Activated CD4-positive, alpha-beta T cell treated with anti-CD3 and anti-CD28 coated beads, Interleukin-2, amount 10 ng/mL, durations not matched to agents 7 days and 5 days (primary cell): Measurements from ENCODE around the gene SNRPF. TPM values are rescaled to one million over a fixed set of nuclear protein-coding genes. Genes with fewer than 3 reads are reported as not detected.
"Not testable (repeated sequence)": the region's sequence is repeated elsewhere in the genome, so short reads cannot be mapped to it uniquely, and the experiment has no call there.

Experiments used
- CTCF ChIA-PET: fragments of 350-600 bp; sonication (Branson Sonifier 250); formaldehyde crosslinking; loops from one replicate; lab custom pipeline; 2021; ENCODE audit warnings: antibody characterized with exemption; lab: Charles Lee
- POLR2A ChIA-PET: fragments of 350-600 bp; sonication (Branson Sonifier 250); formaldehyde crosslinking; loops from one replicate; lab custom pipeline; 2021; ENCODE audit warnings: antibody characterized with exemption; lab: Charles Lee
- DNase-seq: peaks from one replicate; pipeline ENCODE4 v3.0.0-alpha.2; 2020
- H3K27ac Mint-ChIP-seq: one replicate; pipeline ENCODE4 v1.8.0; 2021; ENCODE audit warnings: mild to moderate bottlenecking, moderate library complexity, mixed read lengths
- H3K27me3 Mint-ChIP-seq: one replicate; pipeline ENCODE4 v1.8.0; 2021; ENCODE audit warnings: mixed read lengths
- H3K36me3 Mint-ChIP-seq: one replicate; pipeline ENCODE4 v1.8.0; 2021; ENCODE audit warnings: low read depth, mixed read lengths
- H3K4me1 Mint-ChIP-seq: one replicate; pipeline ENCODE4 v1.8.0; 2021; ENCODE audit warnings: mixed read lengths
- H3K4me3 Mint-ChIP-seq: one replicate; pipeline ENCODE4 v1.8.0; 2021; ENCODE audit warnings: mild to moderate bottlenecking, moderate library complexity, mixed read lengths
- H3K9me3 Mint-ChIP-seq: one replicate; pipeline ENCODE4 v1.8.0; 2021; ENCODE audit warnings: mixed read lengths
- total RNA-seq, 2 experiments: library from RNA; stranded (reverse); gene quantifications; one replicate each; pipeline ENCODE4 v1.2.3, GENCODE V29; 2021

The SNRPF gene
- total RNA-seq = 10 to 100 TPM; 23.2 to 32.8 TPM

DNA sequence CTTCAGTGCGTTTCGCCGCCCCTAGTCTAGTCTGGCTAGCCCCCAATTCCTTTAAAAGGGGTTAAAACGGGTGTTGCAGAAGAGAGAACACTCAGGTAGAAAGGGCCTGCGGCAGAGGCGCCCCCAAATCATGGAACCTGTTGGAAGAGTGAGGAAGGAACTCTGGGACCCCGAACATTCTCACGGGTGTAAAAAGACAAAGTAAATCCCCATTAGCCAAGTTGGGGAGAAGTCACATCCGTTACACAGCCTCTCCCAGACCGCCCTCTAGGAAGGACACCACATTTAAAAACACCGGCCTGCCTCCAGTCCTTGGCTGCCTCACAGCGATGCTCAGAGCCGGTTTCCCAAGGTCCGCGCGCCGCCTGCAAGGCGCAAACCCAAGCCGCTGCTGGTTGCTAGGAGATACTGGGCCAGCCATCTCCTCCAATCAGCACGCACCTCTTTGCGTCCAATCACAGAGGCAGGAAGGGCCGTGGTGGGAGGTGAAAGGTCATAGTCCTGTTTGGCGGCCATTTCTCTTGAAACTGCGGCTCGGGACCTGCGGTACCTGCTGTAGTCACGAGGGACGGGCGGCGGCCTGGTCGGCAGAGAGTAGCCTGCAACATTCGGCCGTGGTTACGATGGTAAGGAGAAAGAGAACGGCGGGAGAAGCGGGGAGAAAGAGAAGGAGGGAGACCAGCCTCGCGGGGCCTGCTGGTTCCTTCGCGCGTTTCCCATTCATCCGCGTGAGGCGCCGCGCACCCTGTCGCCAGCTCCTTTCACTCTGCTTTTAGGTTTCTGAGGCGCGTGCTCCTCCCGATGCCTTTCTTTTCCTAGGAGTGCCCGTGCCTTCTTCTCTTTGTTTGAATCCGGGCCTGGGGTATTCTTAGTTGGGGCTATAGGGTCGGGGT, at the start of gene SNRPF:
SNRPF (plus strand) TSS at position 502 of the 893 bp plus-strand sequence; CDS start at position 624, 122 bp downstream.
- peak; percentile 96 for DNase-seq
- Mint-ChIP-seq H3K4me1 (peaks cover 28% of the 10 kb centered on the region), H3K27me3 (peaks cover 4% of the 10 kb centered on the region), H3K27ac (no peak within 1 kb of the TSS), H3K36me3 (peaks cover 27% of the 10 kb centered on the region), H3K9me3 (no peaks in the 10 kb centered on the region), H3K4me3 (no peak within 1 kb of the TSS)
- ChIA-PET CTCF (interaction anchor here (1.5 kb wide), 1 partner anchor 11 kb away, joined by 4 read pairs; no protein-coding TSS in a partner anchor), POLR2A (interaction anchor here (0.6 kb wide), 1 partner anchor 16 kb away, joined by 3 read pairs; no protein-coding TSS in a partner anchor)

DNA sequence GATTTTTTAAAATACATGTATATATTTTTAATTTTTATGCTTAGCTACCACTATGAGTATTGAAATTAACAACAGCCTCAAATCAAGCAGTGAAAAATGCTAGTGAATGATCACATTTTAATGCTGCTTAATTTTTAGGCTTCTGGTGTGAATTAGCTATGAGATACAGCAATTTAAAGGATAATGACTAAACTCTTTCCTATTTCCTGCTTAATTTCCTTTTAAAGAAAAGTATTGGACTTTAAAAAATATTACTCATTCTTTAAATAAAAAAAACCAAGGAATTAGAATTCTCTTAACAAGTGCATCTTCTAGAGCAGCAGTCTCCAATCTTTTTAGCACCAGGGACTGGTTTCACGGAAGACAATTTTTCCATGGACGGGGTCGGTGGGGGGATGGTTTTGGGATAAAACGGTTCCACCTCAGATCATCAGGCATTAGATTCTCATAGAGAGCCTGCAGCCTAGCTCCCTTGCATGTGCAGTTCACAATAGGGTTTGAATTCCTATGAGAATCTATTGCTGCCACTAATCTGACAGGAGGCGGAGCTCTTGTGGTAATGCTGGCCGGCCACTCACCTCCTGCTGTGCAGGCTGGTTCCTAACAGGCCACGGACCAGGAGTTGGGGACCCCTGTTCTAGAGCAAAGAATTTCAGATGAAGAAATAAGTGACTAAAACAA, 49.6 kb upstream of the SNRPF start:
- H3K27ac Mint-ChIP-seq = no peak overlapping the region
- H3K27me3 Mint-ChIP-seq = peaks cover 47% of the 10 kb centered on the region
- POLR2A ChIA-PET = no interaction called here
- no peaks in the 10 kb centered on the region for H3K9me3 Mint-ChIP-seq
- CTCF ChIA-PET = no interaction called here
- no peak for DNase-seq
- H3K36me3 Mint-ChIP-seq = no peaks in the 10 kb centered on the region
- no peak overlapping the region for H3K4me3 Mint-ChIP-seq
- H3K4me1 Mint-ChIP-seq = no peaks in the 10 kb centered on the region

DNA sequence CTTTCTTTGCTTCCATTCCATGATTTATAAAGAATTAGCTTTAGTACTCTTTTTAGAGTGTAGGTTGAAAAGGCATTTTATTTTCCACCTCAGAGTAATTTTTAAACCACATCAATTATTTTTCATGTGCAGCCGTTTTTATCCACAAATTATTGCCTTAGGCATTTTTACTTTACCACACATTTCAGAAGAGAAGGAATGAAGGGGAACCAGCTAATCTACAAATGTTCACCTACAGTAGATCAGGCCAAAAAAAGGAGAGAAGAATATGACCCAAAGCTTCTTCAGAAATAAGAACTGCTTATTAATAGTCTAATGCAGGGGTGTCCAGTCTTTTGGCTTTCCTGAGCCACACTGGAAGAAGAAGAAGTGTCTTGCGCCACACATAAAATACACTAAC, 48.3 kb upstream of the SNRPF start:
- no peak overlapping the region for H3K4me3 Mint-ChIP-seq
- no peaks in the 10 kb centered on the region for H3K4me1 Mint-ChIP-seq
- H3K27me3 Mint-ChIP-seq = peaks cover 42% of the 10 kb centered on the region
- H3K36me3 Mint-ChIP-seq = no peaks in the 10 kb centered on the region
- POLR2A ChIA-PET = no interaction called here
- no peak overlapping the region for H3K27ac Mint-ChIP-seq
- no peak for DNase-seq
- CTCF ChIA-PET = interaction anchor here (0.6 kb wide), 1 partner anchor 19 kb away, joined by 3 read pairs; no protein-coding TSS in a partner anchor
- H3K9me3 Mint-ChIP-seq = no peaks in the 10 kb centered on the region

DNA sequence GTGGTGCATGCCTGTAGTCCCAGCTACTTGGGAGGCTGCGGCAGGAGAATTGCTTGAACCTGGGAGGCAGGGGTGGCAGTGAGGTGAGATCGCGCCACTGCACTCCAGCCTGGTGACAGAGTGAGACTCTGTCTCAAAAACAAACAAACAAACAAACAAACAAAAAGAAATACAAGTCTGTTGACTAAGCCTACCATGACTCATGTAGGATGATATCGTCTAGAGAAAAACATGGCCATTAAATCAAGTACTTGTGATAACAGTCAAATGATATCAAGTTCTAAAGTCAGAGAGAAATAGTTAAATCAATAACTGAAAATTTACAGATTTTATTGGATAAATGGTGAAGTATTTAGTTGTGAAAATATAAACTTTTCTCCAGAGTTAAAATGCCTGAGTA, 46.6 kb upstream of the SNRPF start:
- POLR2A ChIA-PET, H3K36me3 Mint-ChIP-seq, H3K27ac Mint-ChIP-seq, H3K4me1 Mint-ChIP-seq, H3K4me3 Mint-ChIP-seq, H3K9me3 Mint-ChIP-seq, DNase-seq: not testable (repeated sequence)
- H3K27me3 Mint-ChIP-seq = peaks cover 30% of the 10 kb centered on the region
- CTCF ChIA-PET = interaction anchor here (1.0 kb wide), 1 partner anchor 186 kb away, joined by 3 read pairs; no protein-coding TSS in a partner anchor

DNA sequence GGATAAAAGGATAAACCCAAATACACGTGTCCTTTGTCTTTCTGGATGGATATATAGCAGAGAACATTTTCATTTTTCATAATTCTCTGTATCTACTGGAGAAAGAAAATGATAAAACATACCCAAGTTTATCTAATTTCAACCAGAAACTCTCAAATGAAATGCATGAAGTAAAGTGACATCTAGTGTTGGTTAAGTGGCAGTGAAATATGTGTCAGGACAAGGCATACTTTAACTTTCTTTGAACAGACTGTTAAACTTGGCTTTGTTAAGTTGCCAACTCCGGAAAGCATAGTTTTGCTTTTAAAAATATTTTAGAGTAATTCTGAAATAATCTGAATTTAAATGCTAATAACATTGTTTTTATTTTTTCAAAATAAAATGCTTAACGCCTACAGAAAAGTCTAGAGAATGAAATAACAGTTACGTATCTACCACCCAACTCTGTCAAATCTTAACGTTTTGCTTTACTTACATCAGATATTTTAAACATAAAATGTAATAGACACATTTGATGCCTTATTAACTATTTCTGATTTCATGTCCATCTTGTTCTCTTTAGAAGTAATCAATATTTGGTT, 43.0 kb upstream of the SNRPF start:
- H3K4me1 Mint-ChIP-seq = no peaks in the 10 kb centered on the region
- CTCF ChIA-PET = no interaction called here
- peaks cover 29% of the 10 kb centered on the region for H3K27me3 Mint-ChIP-seq
- no peak overlapping the region for H3K4me3 Mint-ChIP-seq
- H3K9me3 Mint-ChIP-seq = no peaks in the 10 kb centered on the region
- no peaks in the 10 kb centered on the region for H3K36me3 Mint-ChIP-seq
- POLR2A ChIA-PET = no interaction called here
- DNase-seq = no peak
- H3K27ac Mint-ChIP-seq = no peak overlapping the region

DNA sequence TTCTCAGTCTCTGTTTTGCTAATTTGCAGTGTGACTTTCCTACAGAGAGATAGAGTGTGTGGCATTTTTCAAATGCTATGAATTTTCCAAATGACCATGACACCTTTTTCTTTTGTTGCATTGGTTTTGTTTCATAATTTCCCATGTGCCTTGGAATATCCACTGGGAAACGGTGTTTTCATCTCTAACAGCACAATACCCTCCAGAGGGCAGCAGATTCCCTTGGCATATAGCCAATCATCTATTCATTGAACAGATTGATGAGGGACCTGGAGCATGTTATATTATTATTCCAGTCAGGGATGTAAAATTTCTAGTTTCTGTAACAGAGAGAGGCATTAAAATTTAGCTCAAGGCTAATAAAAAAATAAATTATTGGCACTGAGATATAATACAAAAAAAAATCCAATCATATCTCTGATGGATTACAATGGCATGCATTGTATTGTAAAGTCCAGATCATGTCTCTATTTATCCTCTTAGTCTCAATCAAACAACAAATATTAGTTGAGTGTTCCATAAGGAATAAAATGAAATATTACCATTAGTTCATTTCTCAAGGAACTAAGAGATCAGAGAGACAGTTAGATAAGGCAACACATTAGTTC, 38.6 kb upstream of the SNRPF start:
- no peaks in the 10 kb centered on the region for H3K4me1 Mint-ChIP-seq
- no peak for DNase-seq
- no peaks in the 10 kb centered on the region for H3K36me3 Mint-ChIP-seq
- ChIA-PET POLR2A (no interaction called here), CTCF (no interaction called here)
- no peak overlapping the region for H3K27ac Mint-ChIP-seq
- H3K4me3 Mint-ChIP-seq = no peak overlapping the region
- H3K27me3 Mint-ChIP-seq = peaks cover 23% of the 10 kb centered on the region
- H3K9me3 Mint-ChIP-seq = no peaks in the 10 kb centered on the region

DNA sequence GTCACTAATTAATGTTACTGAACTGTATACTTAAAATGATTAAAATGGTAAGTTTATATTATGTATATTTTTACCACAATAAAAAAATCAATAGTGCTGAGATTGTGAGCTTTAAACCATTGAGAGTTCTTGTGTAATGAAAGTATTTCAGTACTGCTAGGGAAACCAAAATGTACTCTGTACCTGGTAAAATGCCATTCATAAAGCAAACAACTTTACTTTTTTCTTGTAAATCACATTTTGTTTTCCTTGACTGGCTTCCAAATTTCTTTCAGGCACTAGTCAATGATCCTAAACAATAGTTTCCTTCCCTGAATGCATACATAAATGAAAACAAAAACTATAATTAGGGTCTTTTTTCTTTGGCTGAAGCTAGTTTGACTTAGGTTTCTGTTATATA, 29.4 kb upstream of the SNRPF start:
- Mint-ChIP-seq H3K27me3 (peaks cover 26% of the 10 kb centered on the region), H3K36me3 (no peaks in the 10 kb centered on the region), H3K4me1 (no peaks in the 10 kb centered on the region), H3K27ac (no peak overlapping the region), H3K4me3 (no peak overlapping the region), H3K9me3 (no peaks in the 10 kb centered on the region)
- DNase-seq = no peak
- CTCF ChIA-PET = no interaction called here
- POLR2A ChIA-PET = no interaction called here

DNA sequence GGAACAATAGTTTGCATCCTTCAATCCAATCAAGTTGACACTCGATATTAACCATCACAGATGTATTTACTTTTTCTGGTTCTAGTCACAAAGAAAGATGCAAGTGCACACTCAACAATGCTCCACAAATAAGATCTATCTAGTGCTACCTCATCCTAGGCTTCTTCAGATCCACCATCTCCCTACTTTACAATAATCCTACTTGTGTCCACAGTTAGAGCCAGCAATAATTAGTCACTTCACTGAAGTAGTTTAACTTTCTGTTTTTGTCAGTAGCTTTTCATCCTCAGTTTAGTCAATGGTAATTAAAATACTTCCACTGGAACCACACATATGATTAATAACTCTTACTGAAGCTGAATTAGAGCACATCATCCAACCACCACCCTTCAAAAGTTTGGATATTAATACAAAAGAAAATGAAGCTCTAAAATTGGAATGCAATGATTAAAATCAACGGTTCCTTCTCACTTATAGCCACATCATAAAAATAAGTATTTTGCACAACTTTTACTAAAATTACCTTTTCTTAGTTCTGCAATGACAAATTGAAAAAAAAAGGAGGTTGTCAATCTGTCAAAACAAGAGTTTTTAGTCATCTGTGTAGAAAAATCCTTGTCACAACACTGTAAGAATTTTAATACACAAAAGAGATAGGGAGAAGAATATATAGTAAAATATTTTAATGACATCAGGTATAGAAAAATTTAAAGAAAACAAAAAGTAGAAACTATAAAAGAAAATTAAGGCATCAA, 28.2 kb upstream of the SNRPF start:
- Mint-ChIP-seq H3K4me3 (no peak overlapping the region), H3K27me3 (peaks cover 29% of the 10 kb centered on the region), H3K27ac (no peak overlapping the region), H3K4me1 (no peaks in the 10 kb centered on the region), H3K36me3 (no peaks in the 10 kb centered on the region), H3K9me3 (no peaks in the 10 kb centered on the region)
- ChIA-PET CTCF (interaction anchor here (0.7 to 0.9 kb wide), 2 partner anchors 31 to 147 kb away, joined by 3 read pairs; no protein-coding TSS in a partner anchor), POLR2A (no interaction called here)
- DNase-seq = no peak

DNA sequence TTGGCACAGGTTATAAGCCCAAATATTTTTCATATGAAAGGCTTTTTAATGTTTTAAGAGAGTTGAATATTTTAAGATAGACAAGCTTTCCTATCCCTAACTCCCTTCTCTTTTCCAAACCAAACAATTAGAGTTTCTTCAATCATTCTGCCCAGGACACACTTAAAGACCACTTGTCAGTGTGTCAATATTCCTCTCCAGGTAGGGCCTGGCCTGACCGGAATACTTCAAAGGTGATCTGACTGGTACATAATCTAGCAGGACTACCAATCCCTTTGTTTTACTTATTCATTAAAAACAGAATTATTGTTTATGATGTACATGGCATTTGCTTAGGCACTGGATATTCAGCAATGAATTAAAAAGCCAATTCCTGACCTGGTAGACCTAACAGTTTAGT, 24.2 kb upstream of the SNRPF start:
- H3K4me1 Mint-ChIP-seq = no peaks in the 10 kb centered on the region
- no peaks in the 10 kb centered on the region for H3K36me3 Mint-ChIP-seq
- no peak overlapping the region for H3K4me3 Mint-ChIP-seq
- peaks cover 41% of the 10 kb centered on the region for H3K27me3 Mint-ChIP-seq
- POLR2A ChIA-PET = no interaction called here
- no peak overlapping the region for H3K27ac Mint-ChIP-seq
- no peak for DNase-seq
- no peaks in the 10 kb centered on the region for H3K9me3 Mint-ChIP-seq
- CTCF ChIA-PET = no interaction called here

DNA sequence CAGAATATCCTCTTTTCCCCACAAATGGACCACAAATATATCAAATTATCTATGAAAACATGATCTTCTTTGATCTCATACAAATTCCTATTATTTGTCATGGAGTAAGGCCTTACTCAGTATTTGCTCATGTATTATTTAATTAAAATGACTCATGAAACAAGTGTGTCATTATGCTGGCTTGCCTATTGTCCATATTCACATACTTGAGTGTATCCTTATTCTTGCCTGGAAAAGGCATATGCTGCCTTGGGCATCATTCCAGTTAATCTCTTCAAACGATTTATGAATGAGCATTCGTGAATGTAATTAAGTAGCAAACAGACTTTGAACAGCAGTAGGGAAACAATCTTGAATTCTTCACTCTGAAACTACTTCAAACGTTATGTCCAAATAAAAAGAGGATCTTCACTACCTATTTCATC, 22.6 kb upstream of the SNRPF start:
- H3K4me1 Mint-ChIP-seq = no peaks in the 10 kb centered on the region
- H3K27me3 Mint-ChIP-seq = peaks cover 29% of the 10 kb centered on the region
- no peaks in the 10 kb centered on the region for H3K9me3 Mint-ChIP-seq
- POLR2A ChIA-PET = no interaction called here
- no peak for DNase-seq
- CTCF ChIA-PET = no interaction called here
- no peak overlapping the region for H3K27ac Mint-ChIP-seq
- H3K36me3 Mint-ChIP-seq = no peaks in the 10 kb centered on the region
- H3K4me3 Mint-ChIP-seq = no peak overlapping the region

DNA sequence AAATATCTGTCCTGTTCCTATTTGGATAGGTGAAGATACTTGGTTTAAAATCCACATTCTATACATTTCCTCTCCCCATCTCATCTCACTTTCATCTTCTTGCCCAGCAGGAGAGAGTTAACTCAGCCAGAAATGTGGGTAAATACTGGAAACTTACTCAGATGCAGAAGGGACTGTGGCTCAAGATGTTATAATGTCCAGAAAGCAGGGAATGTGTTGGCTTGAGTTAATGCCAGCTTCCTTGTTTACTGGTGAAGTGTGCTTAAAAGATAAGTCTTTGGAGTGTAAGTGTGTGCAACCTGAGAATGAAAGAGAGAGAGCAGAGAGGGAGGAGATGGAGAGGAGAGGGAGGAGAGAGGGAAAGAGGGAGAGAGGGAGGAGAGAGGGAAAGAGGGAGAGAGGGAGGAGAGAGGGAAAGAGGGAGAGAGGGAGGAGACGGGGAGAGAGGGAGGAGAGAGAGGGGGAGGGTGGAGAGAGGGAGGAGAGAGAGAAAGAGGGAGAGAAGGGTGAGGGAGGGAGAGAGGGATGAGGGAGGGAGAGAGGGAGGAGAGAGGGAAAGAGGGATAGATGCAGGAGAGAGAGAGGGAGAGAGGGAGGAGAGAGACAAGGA, 22.0 kb upstream of the SNRPF start:
- Mint-ChIP-seq H3K4me3 (no peak overlapping the region), H3K27ac (peak overlapping the region; percentile 39), H3K27me3 (peaks cover 29% of the 10 kb centered on the region), H3K36me3 (no peaks in the 10 kb centered on the region), H3K9me3 (no peaks in the 10 kb centered on the region), H3K4me1 (no peaks in the 10 kb centered on the region)
- DNase-seq = no peak
- ChIA-PET CTCF (no interaction called here), POLR2A (no interaction called here)
